IMR-90 (cell line): Measurements from ENCODE around the gene CCT7. TPM values are rescaled to one million over a fixed set of nuclear protein-coding genes. Genes with fewer than 3 reads are reported as not detected.

ENCODE experiments used
- ATAC-seq: fragments of 200-7000 bp; cut with Tn5 transposase; 2 replicates; pipeline ENCODE4 v1.9.1; 2020; ENCODE audit warnings: low read depth, mild to moderate bottlenecking, moderate library complexity
- BruUV-seq: library from RNA; stranded (reverse); fragments of 400-500 nt; replicated peaks from 2 replicates; lab custom pipeline; 2021; lab: Mats Ljungman, UMichigan
- CTCF ChIA-PET: fragments of 300-600 bp; formaldehyde crosslinking; extraction: SDS; loops from one replicate; lab custom pipeline; 2021; ENCODE audit warnings: antibody characterized with exemption; lab: Yijun Ruan, JAX
- POLR2A ChIA-PET: fragments of 300-600 bp; sonication (Branson Sonifier 250); formaldehyde crosslinking; loops from one replicate; lab custom pipeline; 2022; ENCODE audit warnings: antibody characterized with exemption; ENCODE audit not compliant: unreplicated experiment; lab: Charles Lee
- DNase-seq: peaks from one replicate; pipeline ENCODE4 v3.0.0; 2013
- H2AFZ ChIP-seq: replicated peaks from 2 replicates; pipeline ENCODE3; 2013; ENCODE audit warnings: low read length, mild to moderate bottlenecking; ENCODE audit not compliant: poor library complexity
- H2AK5ac ChIP-seq: 2 replicates; pipeline ENCODE4 v1.6.1; 2013; ENCODE audit warnings: low read depth, low read length, inconsistent platforms
- H2AK9ac ChIP-seq: replicated peaks from 2 replicates; pipeline ENCODE3; 2013; ENCODE audit warnings: mild to moderate bottlenecking, low read depth, low read length, moderate library complexity; ENCODE audit not compliant: poor library complexity
- H2BK120ac ChIP-seq: 2 replicates; pipeline ENCODE4 v1.6.1; 2013; ENCODE audit warnings: low read depth, low read length, inconsistent platforms
- H2BK15ac ChIP-seq: 3 replicates; pipeline ENCODE4 v1.6.1; 2013; ENCODE audit warnings: low read depth, low read length, inconsistent platforms
- H2BK20ac ChIP-seq: 2 replicates; pipeline ENCODE4 v1.6.1; 2013; ENCODE audit warnings: low read depth, mild to moderate bottlenecking, inconsistent platforms, low read length, moderate library complexity
- H2BK5ac ChIP-seq: 2 replicates; pipeline ENCODE4 v1.6.1; 2013; ENCODE audit warnings: mild to moderate bottlenecking, low read depth, low read length, inconsistent platforms; ENCODE audit not compliant: poor library complexity, severe bottlenecking
- H3K14ac ChIP-seq: replicated peaks from 2 replicates; pipeline ENCODE4 v1.6.1; 2013; ENCODE audit warnings: low read depth, low read length, inconsistent platforms
- H3K18ac ChIP-seq: 2 replicates; pipeline ENCODE4 v1.6.1; 2013; ENCODE audit warnings: low read depth, low read length, control low read depth
- H3K23ac ChIP-seq: 2 replicates; pipeline ENCODE4 v1.6.1; 2013; ENCODE audit warnings: low read depth, low read length, inconsistent platforms
- H3K27ac ChIP-seq: 2 replicates; pipeline ENCODE4 v1.5.1; 2013; ENCODE audit warnings: mild to moderate bottlenecking, control low read depth, low read length; ENCODE audit not compliant: insufficient read depth
- H3K27me3 ChIP-seq: 2 replicates; pipeline ENCODE4 v1.6.1; 2013; ENCODE audit warnings: low read length; ENCODE audit not compliant: control insufficient read depth, insufficient read depth
- H3K36me3 ChIP-seq: 2 replicates; pipeline ENCODE4 v1.6.1; 2013; ENCODE audit warnings: low read length, mixed read lengths; ENCODE audit not compliant: control insufficient read depth, insufficient read depth
- H3K4ac ChIP-seq: 2 replicates; pipeline ENCODE4 v1.6.1; 2013; ENCODE audit warnings: low read depth, low read length, inconsistent platforms
- H3K4me1 ChIP-seq: 2 replicates; pipeline ENCODE4 v1.6.1; 2013; ENCODE audit warnings: low read length, mixed read lengths; ENCODE audit not compliant: control insufficient read depth, insufficient read depth
- H3K4me2 ChIP-seq: 2 replicates; pipeline ENCODE4 v1.6.1; 2013; ENCODE audit warnings: low read depth, mild to moderate bottlenecking, control low read depth, low read length, moderate library complexity
- H3K4me3 ChIP-seq: 2 replicates; pipeline ENCODE4 v1.5.1; 2013; ENCODE audit warnings: low read depth, mild to moderate bottlenecking, control low read depth, low read length, moderate library complexity; ENCODE audit not compliant: insufficient read depth
- H3K56ac ChIP-seq: 2 replicates; pipeline ENCODE4 v1.6.1; 2013; ENCODE audit warnings: low read length, inconsistent platforms; ENCODE audit not compliant: insufficient read depth; ENCODE audit errors: extremely low read depth
- H3K79me1 ChIP-seq, 2 experiments: 2 replicates each; pipeline ENCODE4 v1.6.1; 2013; ENCODE audit warnings: low read length in 2 of 2, inconsistent platforms in 1 of 2, low read depth in 1 of 2
- H3K9ac ChIP-seq: 2 replicates; pipeline ENCODE4 v1.6.1; 2013; ENCODE audit warnings: low read depth, low read length, control low read depth
- H3K9me1 ChIP-seq: 2 replicates; pipeline ENCODE4 v1.6.1; 2013; ENCODE audit warnings: low read length, inconsistent platforms; ENCODE audit not compliant: insufficient read depth
- H3K9me3 ChIP-seq: 2 replicates; pipeline ENCODE4 v1.6.1; 2013; ENCODE audit warnings: low read length; ENCODE audit not compliant: control insufficient read depth, insufficient read depth
- H4K20me1 ChIP-seq: 2 replicates; pipeline ENCODE4 v1.6.1; 2013; ENCODE audit warnings: low read length, inconsistent platforms; ENCODE audit not compliant: insufficient read depth
- H4K5ac ChIP-seq: 2 replicates; pipeline ENCODE4 v1.6.1; 2013; ENCODE audit warnings: mild to moderate bottlenecking, low read depth, low read length, control low read depth
- H4K8ac ChIP-seq, 2 experiments: 2 replicates each; pipeline ENCODE4 v1.6.1; 2013; ENCODE audit warnings: low read depth in 2 of 2, low read length in 2 of 2, control low read depth in 1 of 2, inconsistent platforms in 1 of 2
- H4K91ac ChIP-seq: 2 replicates; pipeline ENCODE4 v1.6.1; 2013; ENCODE audit warnings: low read depth, low read length, inconsistent platforms; ENCODE audit not compliant: insufficient read depth
- ELK1 ChIP-seq: fragments of 150-350 bp; IDR thresholded peaks from 2 replicates; pipeline ENCODE4 v1.6.1; 2016; ENCODE audit warnings: low read depth, mild to moderate bottlenecking, low read length, moderate library complexity, borderline replicate concordance
- FOS ChIP-seq: fragments of 150-350 bp; IDR thresholded peaks from 2 replicates; pipeline ENCODE4 v1.6.1; 2016; ENCODE audit warnings: low read depth, low read length
- MAZ ChIP-seq: IDR thresholded peaks from 2 replicates; pipeline ENCODE4 v1.6.1; 2012; ENCODE audit warnings: low read depth, mild to moderate bottlenecking, low read length, improper control_type of control experiment, moderate library complexity, borderline replicate concordance
- SMC3 ChIP-seq: fragments of 150-350 bp; IDR thresholded peaks from 2 replicates; pipeline ENCODE4 v1.6.1; 2016; ENCODE audit warnings: low read depth, mild to moderate bottlenecking, antibody characterized with exemption, low read length, moderate library complexity
- WGBS, 2 experiments: methylation state at CpG; one replicate each; pipeline versions ENCODE4 v1.1.5 to v1.1.7; 2013; ENCODE audit warnings: missing lambda C conversion rate in 2 of 2; ENCODE audit not compliant: insufficient read length in 1 of 2; ENCODE audit errors: extremely low coverage in 2 of 2; 5-methylcytosine and 5-hydroxymethylcytosine counted together
- dilution Hi-C: fragments of 300-500 bp; cut with HindIII; formaldehyde crosslinking; loops from one replicate; pipeline ENCODE4 v1.14.3; 2018; ENCODE audit warnings: low sequenced_read_pairs; ENCODE audit not compliant: unreplicated experiment
- in situ Hi-C: fragments of 300-500 bp; cut with MboI; formaldehyde crosslinking; loops from 3 replicates; pipeline ENCODE4 v1.14.3; 2019; ENCODE audit warnings: low sequenced_read_pairs, inconsistent platforms, mixed read lengths
- intact Hi-C: fragments of 100-400 bp; cut with micrococcal nuclease; formaldehyde crosslinking; loops from 2 replicates; pipeline ENCODE4 v1.10.0; 2022
- polyA plus RNA-seq, 3 experiments: library from polyadenylated mRNA; depleted of rRNA; stranded (reverse); fragments of >200 nt; gene quantifications; 2 replicates each; pipeline ENCODE4 v1.2.3, GENCODE V29; 2012; ENCODE audit warnings: low replicate concordance in 1 of 3
- total RNA-seq: library from RNA; depleted of rRNA; stranded (reverse); fragments of >200 nt; gene quantifications from 2 replicates; pipeline ENCODE4 v1.2.3, GENCODE V29; 2012

Gene CCT7
- total and polyA plus RNA-seq, 2 of the 4 experiments (the other 2 are of a cell fraction): 321 to 575 TPM

DNA sequence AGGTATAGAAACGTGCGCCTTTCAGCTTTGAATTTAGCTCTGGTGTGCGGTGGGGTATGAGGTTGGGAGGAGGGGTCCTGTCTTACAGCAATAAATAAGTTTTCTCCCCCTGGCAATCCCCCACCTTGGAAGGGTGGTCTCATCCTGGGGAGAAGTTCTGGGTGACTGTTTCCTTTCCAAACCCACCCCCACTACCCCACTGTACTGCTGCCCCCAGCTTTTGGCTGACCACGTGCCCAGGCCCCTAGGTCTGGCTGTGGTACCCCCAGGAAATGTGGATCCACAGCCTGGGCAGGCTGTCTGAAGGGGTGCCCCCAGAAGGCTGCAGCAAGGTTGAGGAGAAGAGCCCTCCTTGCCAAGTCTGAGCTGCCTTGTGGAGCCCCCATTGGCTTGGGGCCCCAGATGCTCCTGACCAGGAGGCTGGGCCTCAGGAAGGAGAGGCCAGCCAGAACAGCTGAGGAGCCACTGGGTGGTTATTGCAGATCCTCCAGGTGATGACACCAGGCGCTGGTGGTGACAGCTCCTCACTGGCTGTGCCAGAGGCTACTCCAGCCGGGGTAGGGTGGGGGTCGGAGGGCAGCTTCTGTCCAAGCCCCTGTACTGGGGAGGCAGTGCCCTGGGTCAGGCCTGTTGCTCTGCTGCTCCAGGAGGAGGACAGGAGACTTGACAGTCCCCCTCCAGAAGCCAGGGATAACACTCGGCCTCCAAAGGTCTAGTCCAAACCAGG is 24.2 kb downstream of the CCT7 start:
- CTCF ChIA-PET: interaction anchor here (1.1 kb wide), 1 partner anchor 17 kb away, joined by 3 read pairs; no protein-coding TSS in a partner anchor

More for the DNA sequence above, 24.2 kb downstream of the CCT7 start:
- POLR2A ChIA-PET: no interaction called here
- Histone ChIP-seq H3K56ac (no peak overlapping the region), H3K23ac (no peak overlapping the region), H3K9ac (no peak overlapping the region), H3K4me2 (no peak overlapping the region), H3K4me3 (no peak overlapping the region), H3K36me3 (peaks cover 18% of the 10 kb centered on the region), H3K14ac (no peak overlapping the region), H3K79me1 (no peaks in the 10 kb centered on the region; a peak in 1 of 4 replicates), H2AK9ac (no peak overlapping the region), H4K5ac (no peak overlapping the region), H2BK20ac (no peak overlapping the region), H2BK120ac (no peak overlapping the region), H2AFZ (no peak overlapping the region), H4K8ac (no peak overlapping the region), H3K4me1 (no peaks in the 10 kb centered on the region), H3K9me3 (no peaks in the 10 kb centered on the region), H3K27ac (no peak overlapping the region), H4K20me1 (peaks cover 8% of the 10 kb centered on the region), H2BK5ac (no peak overlapping the region), H3K4ac (no peak overlapping the region), H4K91ac (no peak overlapping the region), H3K27me3 (no peaks in the 10 kb centered on the region), H2AK5ac (no peak overlapping the region), H3K18ac (no peak overlapping the region), H2BK15ac (no peak overlapping the region), H3K9me1 (peaks cover 7% of the 10 kb centered on the region; the same call in 1 of the 2 replicates)
- intact Hi-C loops: no loop called here
- TF ChIP-seq MAZ (no peak), ELK1 (no peak), SMC3 (no peak), FOS (no peak)
- ATAC-seq (no peak), DNase-seq (no peak)
- in situ Hi-C loops: no loop called here
- no CpG with 5 or more reads among the region's 8 CpGs for WGBS, 2 experiments
- dilution Hi-C loops: no loop called here
- no TSS peak for BruUV-seq
